ENCODE measurements around the gene ESYT3. TPM values are rescaled to one million over a fixed set of nuclear protein-coding genes. Genes with fewer than 3 reads are reported as not detected.

ESYT3 gene
- total and polyA plus RNA-seq, 8 donors = 0.95 to 2.8 (median 1.4) TPM

DNA sequence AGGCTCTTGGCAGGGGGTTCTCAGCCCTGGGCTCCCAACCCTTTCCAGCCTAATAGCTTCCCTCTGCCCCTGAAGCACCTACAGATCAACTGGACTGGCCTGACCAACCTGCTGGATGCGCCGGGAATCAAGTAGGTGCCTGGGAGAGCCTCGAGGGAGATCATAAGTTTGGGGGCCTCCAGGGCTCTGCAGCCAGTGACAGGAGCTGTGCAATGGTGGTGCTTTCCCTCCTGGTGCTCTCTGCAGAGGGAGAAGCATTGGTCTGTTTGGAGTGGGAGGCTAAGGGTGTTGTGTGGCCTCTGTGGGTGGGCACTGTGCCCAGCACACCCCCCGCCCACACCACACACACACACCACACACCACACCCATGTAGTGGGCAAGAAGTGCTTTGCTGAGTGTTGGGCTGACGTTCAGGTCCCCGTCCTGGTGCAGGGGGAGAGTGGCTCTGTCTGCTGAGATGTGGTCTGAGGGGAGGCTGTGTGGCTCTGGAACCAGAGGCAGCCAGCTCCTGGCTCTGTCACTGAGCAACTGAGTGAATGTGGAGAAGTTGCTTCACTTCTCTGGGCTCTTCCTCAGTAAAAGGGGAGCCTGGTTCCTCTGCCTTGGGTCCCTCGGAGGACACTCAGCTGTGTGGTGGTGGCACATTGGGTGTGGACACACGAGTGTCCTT is 26.3 kb downstream of the ESYT3 start:
- DNase-seq = no peak
- Histone ChIP-seq H3K27me3 (no peaks in the 10 kb centered on the region), H3K4me3 (no peak overlapping the region), H3K9me3 (no peaks in the 10 kb centered on the region), H3K4me1 (no peaks in the 10 kb centered on the region), H3K36me3 (no peaks in the 10 kb centered on the region), H3K27ac (no peak overlapping the region)
- intact Hi-C loops (cut with DNase I) = loop anchor here in 1 of 3 donors (10.0 kb wide), 1 partner anchor 464 kb away; no protein-coding TSS in a partner anchor
- no peak for TF ChIP-seq CTCF (IDR thresholded peaks at IDR 0.05)
- FAIRE-seq = no peak
- WGBS, 2 donors = 80 to 84% methylated on average over 8 of the region's 8 CpGs
- no peak for ATAC-seq

DNA sequence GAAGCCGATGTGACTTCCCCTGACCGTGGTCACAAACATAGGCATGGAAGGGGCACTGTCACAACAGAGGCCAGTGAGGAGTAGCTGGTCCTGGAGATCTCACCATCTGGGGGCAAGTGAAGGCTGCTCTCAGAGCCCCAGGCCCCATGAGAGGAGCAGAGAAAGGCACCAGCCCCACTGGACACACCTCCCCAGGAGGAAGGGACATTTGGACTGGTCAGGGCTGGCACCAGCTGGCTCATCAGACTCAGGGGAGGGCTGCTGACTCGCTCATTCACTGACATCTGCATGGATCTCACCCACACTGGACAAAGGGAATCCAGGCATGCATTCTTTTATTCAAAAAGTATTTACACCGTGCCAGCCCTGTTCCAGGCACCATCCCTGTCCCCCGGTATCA is 26.8 kb downstream of the ESYT3 start:
- no peaks in the 10 kb centered on the region for H3K9me3 ChIP-seq
- no peaks in the 10 kb centered on the region for H3K4me1 ChIP-seq
- no peak overlapping the region for H3K27ac ChIP-seq
- 68 to 76% methylated on average over 5 of the region's 5 CpGs for WGBS, 2 donors
- no peaks in the 10 kb centered on the region for H3K36me3 ChIP-seq
- no peak for ATAC-seq
- DNase-seq = no peak
- TF ChIP-seq CTCF (IDR thresholded peaks at IDR 0.05) = no peak
- H3K4me3 ChIP-seq = no peak overlapping the region
- no peak for FAIRE-seq
- H3K27me3 ChIP-seq = no peaks in the 10 kb centered on the region
- intact Hi-C loops (cut with DNase I) = loop anchor here in 1 of 3 donors (10.0 kb wide), 1 partner anchor 464 kb away; no protein-coding TSS in a partner anchor

DNA sequence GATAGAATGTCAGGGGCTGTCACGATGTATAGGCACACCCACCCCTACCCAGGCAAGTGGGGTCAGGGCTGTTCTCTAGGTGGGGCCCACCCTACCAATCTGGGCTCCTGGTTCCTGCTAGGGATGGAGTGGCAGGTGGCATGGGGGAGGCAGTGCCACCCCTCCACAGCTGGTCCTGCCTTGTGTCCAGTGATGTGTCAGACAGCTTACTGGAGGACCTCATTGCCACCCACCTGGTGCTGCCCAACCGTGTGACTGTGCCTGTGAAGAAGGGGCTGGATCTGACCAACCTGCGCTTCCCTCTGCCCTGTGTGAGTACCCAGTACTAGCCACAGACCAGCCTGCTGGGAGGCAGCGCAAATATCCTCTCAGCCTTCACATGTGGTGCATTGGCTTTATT is 27.5 kb downstream of the ESYT3 start:
- Histone ChIP-seq H3K27ac (no peak overlapping the region), H3K4me1 (no peaks in the 10 kb centered on the region), H3K36me3 (no peaks in the 10 kb centered on the region), H3K9me3 (no peaks in the 10 kb centered on the region), H3K4me3 (no peak overlapping the region), H3K27me3 (no peaks in the 10 kb centered on the region)
- intact Hi-C loops (cut with DNase I) = loop anchor here in 1 of 3 donors (10.0 kb wide), 1 partner anchor 463 kb away; no protein-coding TSS in a partner anchor
- ATAC-seq (no peak), FAIRE-seq (no peak), DNase-seq (no peak)
- 76 to 93% methylated on average over 4 of the region's 4 CpGs for WGBS, 2 donors
- no peak for TF ChIP-seq CTCF (IDR thresholded peaks at IDR 0.05)

DNA sequence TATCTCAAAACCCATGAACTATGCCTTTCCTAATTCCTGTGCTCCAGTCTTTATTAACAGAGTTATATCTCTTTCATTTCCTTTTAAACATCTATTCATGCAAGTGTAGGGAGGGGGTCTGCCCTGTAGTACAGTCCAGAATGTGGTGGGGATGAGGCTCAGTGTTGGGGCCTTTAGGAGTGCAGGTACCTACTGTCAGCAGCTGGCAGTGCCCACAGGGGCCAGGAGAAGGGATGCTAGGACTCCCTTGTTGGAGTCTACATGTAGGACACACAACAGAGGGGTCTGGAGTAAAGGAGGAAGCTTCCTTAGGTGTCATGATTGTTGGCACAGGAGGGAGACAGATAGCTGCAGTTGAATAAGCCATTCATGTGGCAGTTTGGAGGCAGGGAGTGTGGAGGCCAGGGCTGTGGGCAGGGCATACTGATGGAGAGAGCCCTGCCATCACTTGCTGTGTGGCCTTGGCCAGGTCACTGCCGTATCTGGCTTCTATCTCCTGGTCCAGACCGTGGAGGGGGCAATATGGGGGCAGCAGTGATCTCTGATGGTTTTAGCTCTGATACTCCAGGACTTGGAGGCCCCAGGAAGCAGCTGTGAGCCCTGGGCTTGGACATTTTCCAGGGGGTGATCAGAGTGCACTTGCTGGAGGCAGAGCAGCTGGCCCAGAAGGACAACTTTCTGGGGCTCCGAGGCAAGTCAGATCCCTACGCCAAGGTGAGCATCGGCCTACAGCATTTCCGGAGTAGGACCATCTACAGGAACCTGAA is 29.5 kb downstream of the ESYT3 start:
- Histone ChIP-seq H3K27me3 (no peaks in the 10 kb centered on the region), H3K36me3 (no peaks in the 10 kb centered on the region), H3K27ac (no peak overlapping the region), H3K4me3 (no peak overlapping the region), H3K9me3 (no peaks in the 10 kb centered on the region), H3K4me1 (no peaks in the 10 kb centered on the region)
- DNase-seq = no peak
- WGBS, 2 donors = 48 to 56% methylated on average over 6 of the region's 6 CpGs
- no peak for ATAC-seq
- intact Hi-C loops (cut with DNase I) = loop anchor here in 1 of 3 donors (10.0 kb wide), 1 partner anchor 461 kb away; no protein-coding TSS in a partner anchor
- FAIRE-seq = no peak
- TF ChIP-seq CTCF (IDR thresholded peaks at IDR 0.05) = no peak

Data from pancreas (tissue), 10 donors.